Nephron (organoid): ENCODE data around the gene MMEL1.

Source experiments
- H3K27ac Mint-ChIP-seq, 3 experiments: 2 replicates each; pipeline ENCODE4 v1.8.0; 2020; ENCODE audit warnings: mixed read lengths in 3 of 3, mild to moderate bottlenecking in 2 of 3, moderate library complexity in 1 of 3
- H3K27me3 Mint-ChIP-seq: 2 replicates; pipeline ENCODE4 v1.8.0; 2021; ENCODE audit warnings: low read depth, mild to moderate bottlenecking, moderate library complexity, mixed read lengths
- H3K36me3 Mint-ChIP-seq: 2 replicates; pipeline ENCODE4 v1.8.0; 2020; ENCODE audit warnings: low read depth, mixed read lengths
- H3K4me1 Mint-ChIP-seq: 2 replicates; pipeline ENCODE4 v1.8.0; 2020; ENCODE audit warnings: mixed read lengths
- H3K4me3 Mint-ChIP-seq, 3 experiments: 2 replicates each; pipeline ENCODE4 v1.8.0; 2020; ENCODE audit warnings: mild to moderate bottlenecking in 3 of 3, mixed read lengths in 3 of 3, moderate library complexity in 2 of 3
- H3K9me3 Mint-ChIP-seq: 2 replicates; pipeline ENCODE4 v1.8.0; 2020; ENCODE audit warnings: mixed read lengths
- CTCF ChIP-seq, 3 experiments: fragments of 200-600 bp; sonication (generic); IDR thresholded peaks; one replicate each; pipeline ENCODE4 v1.5.0; 2021; ENCODE audit warnings: antibody characterized with exemption in 3 of 3; ENCODE audit not compliant: unreplicated experiment in 3 of 3

The MMEL1 gene

GRCh38 chr1:2561898-2562895 lies 70.6 kb downstream of the MMEL1 start:
- no peaks in the 10 kb centered on the region for H3K9me3 Mint-ChIP-seq
- H3K36me3 Mint-ChIP-seq, result no peaks in the 10 kb centered on the region
- peak in 1 of 3 experiments; percentile 15 for TF ChIP-seq CTCF (IDR thresholded peaks at IDR 0.05; ENCODE audit: unreplicated experiment in 3 of 3)
- no peak overlapping the region for H3K4me3 Mint-ChIP-seq
- H3K27ac Mint-ChIP-seq, result no peak overlapping the region
- H3K4me1 Mint-ChIP-seq, result no peaks in the 10 kb centered on the region
- H3K27me3 Mint-ChIP-seq, result peaks cover 12% of the 10 kb centered on the region

- Mint-ChIP-seq H3K4me1 (peaks cover 2% of the 10 kb centered on the region), H3K4me3 (peak overlapping the region in 1 of 3 experiments; percentile 12), H3K36me3 (no peaks in the 10 kb centered on the region), H3K27ac (no peak overlapping the region), H3K9me3 (no peaks in the 10 kb centered on the region), H3K27me3 (peaks cover 14% of the 10 kb centered on the region)
- no peak for TF ChIP-seq CTCF (IDR thresholded peaks at IDR 0.05; ENCODE audit: unreplicated experiment in 3 of 3)
Measured at GRCh38 chr1:2561446-2561845, 71.4 kb downstream of the MMEL1 start.

GRCh38 chr1:2560299-2561073 lies 72.3 kb downstream of the MMEL1 start:
- no peaks in the 10 kb centered on the region for H3K36me3 Mint-ChIP-seq
- H3K27me3 Mint-ChIP-seq, result peaks cover 13% of the 10 kb centered on the region
- no peak overlapping the region for H3K4me3 Mint-ChIP-seq
- no peaks in the 10 kb centered on the region for H3K9me3 Mint-ChIP-seq
- H3K27ac Mint-ChIP-seq, result no peak overlapping the region
- no peak for TF ChIP-seq CTCF (IDR thresholded peaks at IDR 0.05; ENCODE audit: unreplicated experiment in 3 of 3)
- H3K4me1 Mint-ChIP-seq, result peaks cover 7% of the 10 kb centered on the region

- H3K27ac Mint-ChIP-seq, result no peak overlapping the region
- H3K27me3 Mint-ChIP-seq, result peaks cover 8% of the 10 kb centered on the region
- TF ChIP-seq CTCF (IDR thresholded peaks at IDR 0.05; ENCODE audit: unreplicated experiment in 3 of 3), result no peak
Measured at GRCh38 chr1:2559509-2560298, 73.1 kb downstream of the MMEL1 start.

GRCh38 chr1:2558861-2559260 lies 74.0 kb downstream of the MMEL1 start:
- Mint-ChIP-seq H3K4me1 (peaks cover 7% of the 10 kb centered on the region), H3K27me3 (peaks cover 11% of the 10 kb centered on the region)

More at GRCh38 chr1:2559509-2560298, 73.1 kb downstream of the MMEL1 start:
- Mint-ChIP-seq H3K9me3 (no peaks in the 10 kb centered on the region), H3K4me1 (peaks cover 7% of the 10 kb centered on the region), H3K4me3 (no peak overlapping the region), H3K36me3 (no peaks in the 10 kb centered on the region)

More at GRCh38 chr1:2558861-2559260, 74.0 kb downstream of the MMEL1 start:
- Mint-ChIP-seq H3K36me3 (no peaks in the 10 kb centered on the region), H3K27ac (no peak overlapping the region), H3K9me3 (no peaks in the 10 kb centered on the region), H3K4me3 (no peak overlapping the region)
- TF ChIP-seq CTCF (IDR thresholded peaks at IDR 0.05; ENCODE audit: unreplicated experiment in 3 of 3), result no peak
